ENCODE data around the gene KRTAP21-2. TPM values are rescaled to one million over a fixed set of nuclear protein-coding genes. Genes with fewer than 3 reads are reported as not detected.

KRTAP21-2 gene
- not detected for total RNA-seq
- not detected for polyA plus RNA-seq
- not detected for total RNA-seq

GRCh38 chr21:30747159-30747558, at the start of gene KRTAP21-2:
Gene KRTAP21-2 (minus strand): TSS chr21:30747259. CDS start chr21:30747202, 57 bp downstream.
- H3K9me3 Mint-ChIP-seq, result peaks cover 0 to 30% (median 0%) of the 10 kb centered on the region in 11 donors
- Histone ChIP-seq H3K27ac (ENCODE audit: low read depth, low read length) (no peak within 1 kb of the TSS), H3K36me3 (ENCODE audit: control insufficient read depth in 2 of 3, insufficient read depth in 3 of 3, low read length in 3 of 3) (no peaks in the 10 kb centered on the region), H3K4me1 (ENCODE audit: control insufficient read depth in 2 of 2, insufficient read depth in 2 of 2, low read length in 2 of 2) (no peaks in the 10 kb centered on the region), H3K27me3 (ENCODE audit: control insufficient read depth in 2 of 2, insufficient read depth in 2 of 2, low read length in 2 of 2) (no peaks in the 10 kb centered on the region), H3K9me3 (ENCODE audit: control insufficient read depth in 2 of 3, low read length in 3 of 3) (no peaks in the 10 kb centered on the region), H3K4me3 (ENCODE audit: low read length) (no peak within 1 kb of the TSS)
- ChIA-PET POLR2A (no interaction called here), CTCF (no interaction called here)
- DNase-seq (no peak), ATAC-seq (no peak)
- H3K4me1 Mint-ChIP-seq, result no peaks in the 10 kb centered on the region
- H3K36me3 Mint-ChIP-seq, result no peaks in the 10 kb centered on the region
- no peak within 1 kb of the TSS for H3K4me3 Mint-ChIP-seq
- peaks cover 0 to 14% (median 5%) of the 10 kb centered on the region in 5 donors for H3K27me3 Mint-ChIP-seq
- no peak within 1 kb of the TSS for H3K27ac Mint-ChIP-seq
- intact Hi-C loops (cut with micrococcal nuclease), result no loop called here

DNA sequence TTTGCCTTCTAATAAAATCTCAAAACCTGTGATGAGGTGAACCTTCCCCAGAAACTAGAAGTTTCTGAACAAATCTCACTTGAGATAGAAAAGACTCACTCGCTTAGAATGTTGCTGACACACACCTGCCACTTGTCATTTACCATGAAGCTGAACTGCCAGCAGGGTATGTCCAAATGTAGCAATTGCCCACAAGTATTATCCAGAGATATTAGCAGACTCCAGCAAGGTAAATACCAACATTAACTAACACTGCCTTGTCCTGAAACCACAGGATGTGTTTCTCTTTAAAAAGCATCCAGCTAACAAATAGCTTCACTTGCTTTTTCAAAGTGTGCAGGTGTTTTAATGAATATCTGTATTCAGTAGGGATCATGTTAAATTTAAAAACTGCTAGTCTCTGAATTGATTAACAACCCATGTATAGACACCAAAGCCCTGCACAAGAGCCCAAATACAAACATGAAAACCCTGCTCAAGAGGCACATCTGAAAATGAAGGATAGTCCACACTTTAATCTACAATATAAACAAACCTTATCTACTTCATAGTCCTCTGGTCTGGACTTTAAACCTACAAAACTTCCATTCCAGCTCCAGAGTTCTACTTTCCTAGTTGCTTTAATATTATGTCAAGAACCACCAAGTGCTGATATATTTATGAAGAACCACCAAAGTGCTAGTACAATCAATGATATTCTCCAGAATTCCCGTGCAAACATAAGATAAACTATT, 46.7 kb upstream of the KRTAP21-2 start:
- no peaks in the 10 kb centered on the region for H3K36me3 ChIP-seq (ENCODE audit: control insufficient read depth in 2 of 3, insufficient read depth in 3 of 3, low read length in 3 of 3)
- no peak overlapping the region for H3K27ac ChIP-seq (ENCODE audit: low read depth, low read length)
- H3K27me3 Mint-ChIP-seq, result peaks cover 7 to 23% (median 18%) of the 10 kb centered on the region in 5 donors
- H3K4me1 Mint-ChIP-seq, result no peaks in the 10 kb centered on the region
- H3K27me3 ChIP-seq (ENCODE audit: control insufficient read depth in 2 of 2, insufficient read depth in 2 of 2, low read length in 2 of 2), result no peaks in the 10 kb centered on the region
- no peak overlapping the region for H3K27ac Mint-ChIP-seq
- H3K9me3 Mint-ChIP-seq, result peaks cover 0 to 6% (median 0%) of the 10 kb centered on the region in 11 donors
- intact Hi-C loops (cut with micrococcal nuclease), result no loop called here
- CTCF ChIA-PET, result interaction anchor here (0.6 kb wide), 1 partner anchor 21 kb away, joined by 3 read pairs; no protein-coding TSS in a partner anchor
- POLR2A ChIA-PET, result no interaction called here
- no peak for DNase-seq
- no peak overlapping the region for H3K4me3 ChIP-seq (ENCODE audit: low read length)
- no peaks in the 10 kb centered on the region for H3K9me3 ChIP-seq (ENCODE audit: control insufficient read depth in 2 of 3, low read length in 3 of 3)
- H3K4me1 ChIP-seq (ENCODE audit: control insufficient read depth in 2 of 2, insufficient read depth in 2 of 2, low read length in 2 of 2), result no peaks in the 10 kb centered on the region
- no peaks in the 10 kb centered on the region for H3K36me3 Mint-ChIP-seq
- no peak overlapping the region for H3K4me3 Mint-ChIP-seq
- ATAC-seq, result no peak

- H3K27ac ChIP-seq (ENCODE audit: low read depth, low read length), result no peak overlapping the region
- peaks cover 0 to 10% (median 0%) of the 10 kb centered on the region in 11 donors for H3K9me3 Mint-ChIP-seq
- peaks cover 2 to 29% (median 11%) of the 10 kb centered on the region in 5 donors for H3K27me3 Mint-ChIP-seq
- no peaks in the 10 kb centered on the region for H3K4me1 ChIP-seq (ENCODE audit: control insufficient read depth in 2 of 2, insufficient read depth in 2 of 2, low read length in 2 of 2)
- no peak overlapping the region for H3K4me3 Mint-ChIP-seq
- POLR2A ChIA-PET, result no interaction called here
- H3K36me3 ChIP-seq (ENCODE audit: control insufficient read depth in 2 of 3, insufficient read depth in 3 of 3, low read length in 3 of 3), result no peaks in the 10 kb centered on the region
- DNase-seq (no peak), ATAC-seq (no peak)
- H3K27me3 ChIP-seq (ENCODE audit: control insufficient read depth in 2 of 2, insufficient read depth in 2 of 2, low read length in 2 of 2), result no peaks in the 10 kb centered on the region
- no peaks in the 10 kb centered on the region for H3K9me3 ChIP-seq (ENCODE audit: control insufficient read depth in 2 of 3, low read length in 3 of 3)
- CTCF ChIA-PET, result no interaction called here
- H3K36me3 Mint-ChIP-seq, result no peaks in the 10 kb centered on the region
- no peaks in the 10 kb centered on the region for H3K4me1 Mint-ChIP-seq
- no peak overlapping the region for H3K4me3 ChIP-seq (ENCODE audit: low read length)
- intact Hi-C loops (cut with micrococcal nuclease), result no loop called here
- H3K27ac Mint-ChIP-seq, result no peak overlapping the region
Observed at GRCh38 chr21:30779249-30779648, 32.2 kb upstream of the KRTAP21-2 start.

DNA sequence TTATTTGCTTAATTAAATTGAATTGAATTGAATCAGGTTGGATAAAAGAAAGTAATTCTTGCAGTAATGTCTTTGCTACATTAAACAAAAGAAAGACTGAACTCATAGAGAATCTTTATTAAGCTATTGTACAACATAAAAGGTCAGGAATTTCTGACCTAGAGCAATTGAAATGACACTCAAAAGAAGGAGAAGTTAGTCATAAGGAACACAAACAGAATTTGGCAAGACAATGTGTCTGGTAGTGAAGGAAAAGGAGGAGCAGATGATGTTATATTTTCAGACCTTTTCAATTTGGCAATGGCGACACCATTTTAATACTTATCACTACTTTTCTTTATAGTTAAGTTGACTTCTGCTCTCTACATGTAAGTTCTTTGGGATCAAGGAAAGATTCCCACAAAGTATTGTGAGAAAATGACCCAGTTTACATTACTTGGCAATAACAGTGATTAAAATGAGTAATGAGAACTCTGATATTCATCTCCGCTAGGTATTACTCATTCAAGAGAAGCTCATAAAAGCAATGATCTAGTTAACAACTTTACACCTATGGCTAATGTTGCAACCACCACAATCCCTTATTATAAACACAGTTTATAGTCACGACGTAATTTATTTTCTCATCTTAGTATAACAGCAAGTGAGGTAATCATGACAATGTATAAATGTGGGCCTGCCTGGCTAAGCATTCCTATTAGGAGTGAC, 22.8 kb upstream of the KRTAP21-2 start:
- Histone ChIP-seq H3K27me3 (ENCODE audit: control insufficient read depth in 2 of 2, insufficient read depth in 2 of 2, low read length in 2 of 2) (no peaks in the 10 kb centered on the region), H3K4me3 (ENCODE audit: low read length) (no peak overlapping the region), H3K9me3 (ENCODE audit: control insufficient read depth in 2 of 3, low read length in 3 of 3) (no peaks in the 10 kb centered on the region), H3K36me3 (ENCODE audit: control insufficient read depth in 2 of 3, insufficient read depth in 3 of 3, low read length in 3 of 3) (no peaks in the 10 kb centered on the region), H3K4me1 (ENCODE audit: control insufficient read depth in 2 of 2, insufficient read depth in 2 of 2, low read length in 2 of 2) (no peaks in the 10 kb centered on the region), H3K27ac (ENCODE audit: low read depth, low read length) (no peak overlapping the region)
- ATAC-seq, result no peak
- Mint-ChIP-seq H3K4me1 (no peaks in the 10 kb centered on the region), H3K27ac (no peak overlapping the region), H3K9me3 (peaks cover 0 to 10% (median 0%) of the 10 kb centered on the region in 11 donors), H3K36me3 (no peaks in the 10 kb centered on the region), H3K27me3 (peaks cover 0 to 18% (median 2%) of the 10 kb centered on the region in 5 donors), H3K4me3 (no peak overlapping the region)
- no peak for DNase-seq
- CTCF ChIA-PET, result no interaction called here
- POLR2A ChIA-PET, result no interaction called here
- intact Hi-C loops (cut with micrococcal nuclease), result no loop called here

GRCh38 chr21:30760776-30761175, 13.7 kb upstream of the KRTAP21-2 start:
- peaks cover 0 to 11% (median under 1%) of the 10 kb centered on the region in 11 donors for H3K9me3 Mint-ChIP-seq
- ChIA-PET POLR2A (no interaction called here), CTCF (no interaction called here)
- Histone ChIP-seq H3K9me3 (ENCODE audit: control insufficient read depth in 2 of 3, low read length in 3 of 3) (no peaks in the 10 kb centered on the region), H3K27me3 (ENCODE audit: control insufficient read depth in 2 of 2, insufficient read depth in 2 of 2, low read length in 2 of 2) (no peaks in the 10 kb centered on the region), H3K36me3 (ENCODE audit: control insufficient read depth in 2 of 3, insufficient read depth in 3 of 3, low read length in 3 of 3) (no peaks in the 10 kb centered on the region), H3K4me1 (ENCODE audit: control insufficient read depth in 2 of 2, insufficient read depth in 2 of 2, low read length in 2 of 2) (no peaks in the 10 kb centered on the region), H3K27ac (ENCODE audit: low read depth, low read length) (no peak overlapping the region), H3K4me3 (ENCODE audit: low read length) (no peak overlapping the region)
- intact Hi-C loops (cut with micrococcal nuclease), result no loop called here
- H3K27ac Mint-ChIP-seq, result no peak overlapping the region
- H3K36me3 Mint-ChIP-seq, result peaks cover 0 to 3% (median 0%) of the 10 kb centered on the region in 5 donors
- H3K4me1 Mint-ChIP-seq, result no peaks in the 10 kb centered on the region
- peaks cover 2 to 25% (median 14%) of the 10 kb centered on the region in 5 donors for H3K27me3 Mint-ChIP-seq
- H3K4me3 Mint-ChIP-seq, result no peak overlapping the region
- no peak for DNase-seq
- ATAC-seq, result no peak

DNA sequence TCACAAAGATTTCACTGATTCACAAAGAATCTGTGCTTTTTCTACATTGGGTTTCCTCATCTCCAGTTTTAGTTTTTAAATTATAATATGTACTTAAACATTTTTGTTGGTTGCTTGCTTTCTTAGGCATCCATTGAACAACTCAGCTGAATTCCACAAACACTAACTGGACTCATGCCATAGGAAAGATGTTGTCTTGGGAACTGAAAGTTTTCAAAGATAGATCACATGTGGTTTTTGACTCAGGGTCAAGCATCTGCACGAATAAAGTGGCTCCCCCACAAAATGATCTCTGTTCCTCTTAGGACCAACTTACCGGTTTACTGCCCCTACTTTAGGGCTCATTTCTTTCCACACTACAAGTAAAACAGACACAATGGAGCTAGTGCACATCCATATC, 11.2 kb upstream of the KRTAP21-2 start:
- intact Hi-C loops (cut with micrococcal nuclease), result no loop called here
- H3K36me3 Mint-ChIP-seq, result peaks cover 0 to 3% (median 0%) of the 10 kb centered on the region in 5 donors
- peaks cover 0 to 6% (median 0%) of the 10 kb centered on the region in 11 donors for H3K9me3 Mint-ChIP-seq
- POLR2A ChIA-PET, result no interaction called here
- ATAC-seq (no peak), DNase-seq (no peak)
- H3K27ac Mint-ChIP-seq, result no peak overlapping the region
- H3K4me1 Mint-ChIP-seq, result no peaks in the 10 kb centered on the region
- CTCF ChIA-PET, result no interaction called here
- Histone ChIP-seq H3K36me3 (ENCODE audit: control insufficient read depth in 2 of 3, insufficient read depth in 3 of 3, low read length in 3 of 3) (no peaks in the 10 kb centered on the region), H3K4me3 (ENCODE audit: low read length) (no peak overlapping the region), H3K4me1 (ENCODE audit: control insufficient read depth in 2 of 2, insufficient read depth in 2 of 2, low read length in 2 of 2) (no peaks in the 10 kb centered on the region), H3K27me3 (ENCODE audit: control insufficient read depth in 2 of 2, insufficient read depth in 2 of 2, low read length in 2 of 2) (no peaks in the 10 kb centered on the region), H3K27ac (ENCODE audit: low read depth, low read length) (no peak overlapping the region), H3K9me3 (ENCODE audit: control insufficient read depth in 2 of 3, low read length in 3 of 3) (no peaks in the 10 kb centered on the region)
- H3K27me3 Mint-ChIP-seq, result peaks cover 2 to 28% (median 17%) of the 10 kb centered on the region in 5 donors
- H3K4me3 Mint-ChIP-seq, result no peak overlapping the region
